B cell (primary cell): ENCODE measurements around the gene CD68. TPM values are rescaled to one million over a fixed set of nuclear protein-coding genes. Genes with fewer than 3 reads are reported as not detected.
A peak's percentile ranks its signal among the peaks of the same experiment; 100 is the strongest.

ENCODE experiments used
- ATAC-seq: fragments of 200-7000 bp; cut with Tn5 transposase; one replicate; pipeline ENCODE4 v1.10.0; 2021; ENCODE audit warnings: low read depth, mild to moderate bottlenecking, moderate number of reproducible peaks, moderate library complexity
- CTCF ChIA-PET: fragments of 350-600 bp; sonication (Branson Sonifier 250); formaldehyde crosslinking; loops from one replicate; lab custom pipeline; 2021; ENCODE audit warnings: antibody characterized with exemption, inconsistent platforms; lab: Charles Lee
- POLR2A ChIA-PET: fragments of 350-600 bp; sonication (Branson Sonifier 250); formaldehyde crosslinking; loops from one replicate; lab custom pipeline; 2021; ENCODE audit warnings: antibody characterized with exemption; lab: Charles Lee
- DNase-seq: peaks from one replicate; pipeline ENCODE4 v3.0.0; 2013
- H2AFZ ChIP-seq: 2 replicates; pipeline ENCODE4 v1.6.1; 2012; ENCODE audit warnings: mild to moderate bottlenecking, low read depth, low read length; ENCODE audit not compliant: insufficient read depth, poor library complexity, severe bottlenecking
- H3K27ac ChIP-seq, 2 donors: 1 replicate in 1 of 2; 2 replicates in 1 of 2; pipeline ENCODE4 v1.5.1; 2012 to 2013; ENCODE audit warnings: low read length in 2 of 2, mild to moderate bottlenecking in 2 of 2, moderate library complexity in 1 of 2
- H3K27me3 ChIP-seq, 4 experiments: fragments of 200-600 bp in 1 of 4; sonication (generic) in 1 of 4; replicated peaks in 1 of 4; 1 replicate in 2 of 4; 2 replicates in 2 of 4; pipeline versions ENCODE4 v1.6.1 to v1.7.0; 2013 to 2016; ENCODE audit warnings: low read length in 3 of 4, mild to moderate bottlenecking in 2 of 4, mixed read lengths in 1 of 4, moderate library complexity in 1 of 4; ENCODE audit not compliant: insufficient read depth in 4 of 4, control insufficient read depth in 3 of 4; ENCODE audit errors: control extremely low read depth in 1 of 4
- H3K36me3 ChIP-seq, 2 experiments: replicated peaks in 1 of 2; 1 replicate in 1 of 2; 2 replicates in 1 of 2; pipeline versions ENCODE4 v1.6.1 to v1.7.1; 2013; ENCODE audit warnings: low read length in 1 of 2; ENCODE audit not compliant: insufficient read depth in 2 of 2, control insufficient read depth in 1 of 2; ENCODE audit errors: control extremely low read depth in 1 of 2, extremely low read depth in 1 of 2
- H3K4me1 ChIP-seq, 2 donors: fragments of 200-600 bp in 1 of 2; sonication (generic) in 1 of 2; 1 replicate in 1 of 2; 2 replicates in 1 of 2; pipeline versions ENCODE4 v1.5.1 to v1.6.1; 2013 to 2017; ENCODE audit warnings: low read length in 2 of 2; ENCODE audit not compliant: control insufficient read depth in 2 of 2, insufficient read depth in 2 of 2
- H3K4me2 ChIP-seq: replicated peaks from 2 replicates; pipeline ENCODE3; 2012; ENCODE audit warnings: mild to moderate bottlenecking, low read depth, low read length; ENCODE audit not compliant: poor library complexity, severe bottlenecking
- H3K4me3 ChIP-seq, 5 experiments: fragments of 200-600 bp in 1 of 5; sonication (generic) in 1 of 5; 1 replicate in 3 of 5; 2 replicates in 2 of 5; pipeline versions ENCODE4 v1.5.1 to v1.7.0; 2011 to 2016; ENCODE audit warnings: low read length in 4 of 5, mild to moderate bottlenecking in 4 of 5, low read depth in 2 of 5, control low read depth in 1 of 5, moderate library complexity in 1 of 5; ENCODE audit not compliant: insufficient read depth in 1 of 5; ENCODE audit errors: control extremely low read depth in 1 of 5, extremely low read depth in 1 of 5
- H3K79me2 ChIP-seq: fragments of 200-600 bp; sonication (generic); one replicate; pipeline ENCODE4 v1.6.0; 2016; ENCODE audit warnings: low read length; ENCODE audit not compliant: control insufficient read depth, insufficient read depth
- H3K9ac ChIP-seq: fragments of 200-600 bp; sonication (generic); 2 replicates; pipeline ENCODE4 v1.6.1; 2017; ENCODE audit warnings: mild to moderate bottlenecking, low read length, moderate library complexity
- H3K9me3 ChIP-seq, 3 donors: one replicate each; pipeline versions ENCODE4 v1.6.1 to v1.7.1; 2013; ENCODE audit warnings: low read length in 2 of 3; ENCODE audit not compliant: control insufficient read depth in 2 of 3, insufficient read depth in 1 of 3; ENCODE audit errors: control extremely low read depth in 1 of 3
- H4K20me1 ChIP-seq: 2 replicates; pipeline ENCODE4 v1.6.0; 2012; ENCODE audit warnings: mild to moderate bottlenecking, low read length; ENCODE audit not compliant: insufficient read depth, control insufficient read depth, poor library complexity, severe bottlenecking
- H3K27ac Mint-ChIP-seq: one replicate; pipeline ENCODE4 v1.8.0; 2021; ENCODE audit warnings: mixed read lengths
- H3K27me3 Mint-ChIP-seq: one replicate; pipeline ENCODE4 v1.8.0; 2021; ENCODE audit warnings: mixed read lengths
- H3K4me1 Mint-ChIP-seq: one replicate; pipeline ENCODE4 v1.8.0; 2021; ENCODE audit warnings: mixed read lengths
- H3K4me3 Mint-ChIP-seq: one replicate; pipeline ENCODE4 v1.8.0; 2021; ENCODE audit warnings: mixed read lengths
- H3K9me3 Mint-ChIP-seq: one replicate; pipeline ENCODE4 v1.8.0; 2022; ENCODE audit warnings: mixed read lengths; ENCODE audit not compliant: insufficient read depth
- EZH2 ChIP-seq: IDR thresholded peaks from 2 replicates; pipeline ENCODE4 v1.6.1; 2012; ENCODE audit warnings: borderline replicate concordance, low read depth, mild to moderate bottlenecking, moderate library complexity, low read length; ENCODE audit not compliant: insufficient read depth, poor library complexity, severe bottlenecking
- WGBS: methylation state at CpG from one replicate; pipeline ENCODE4 v1.1.5; 2013; ENCODE audit warnings: missing lambda C conversion rate; ENCODE audit not compliant: insufficient coverage; 5-methylcytosine and 5-hydroxymethylcytosine counted together
- intact Hi-C: fragments of 100-400 bp; cut with micrococcal nuclease; formaldehyde crosslinking; loops from one replicate; pipeline ENCODE4 v1.10.0; 2022
- polyA plus RNA-seq: library from polyadenylated mRNA; depleted of rRNA; stranded (reverse); fragments of >200 nt; gene quantifications from 2 replicates; pipeline ENCODE4 v1.2.3, GENCODE V29; 2012
- total RNA-seq, 2 donors: library from RNA; stranded (reverse); fragments of 120-200 nt in 1 of 2; gene quantifications; 1 replicate in 1 of 2; 2 replicates in 1 of 2; pipeline versions ENCODE4 v1.2.3 to v1.2.4, GENCODE V29; 2013 to 2022
- TF ChIP-seq, protein P1 (sequence below): fragments of 200-600 bp; IDR thresholded peaks from one replicate; pipeline ENCODE4 v1.8.0; 2022; ENCODE audit warnings: antibody characterized with exemption, mild to moderate bottlenecking

Gene CD68
- total and polyA plus RNA-seq, 2 donors (not counting 1 experiment from before 2014, with no cell fraction given), result 3.9 to 12.9 TPM

DNA sequence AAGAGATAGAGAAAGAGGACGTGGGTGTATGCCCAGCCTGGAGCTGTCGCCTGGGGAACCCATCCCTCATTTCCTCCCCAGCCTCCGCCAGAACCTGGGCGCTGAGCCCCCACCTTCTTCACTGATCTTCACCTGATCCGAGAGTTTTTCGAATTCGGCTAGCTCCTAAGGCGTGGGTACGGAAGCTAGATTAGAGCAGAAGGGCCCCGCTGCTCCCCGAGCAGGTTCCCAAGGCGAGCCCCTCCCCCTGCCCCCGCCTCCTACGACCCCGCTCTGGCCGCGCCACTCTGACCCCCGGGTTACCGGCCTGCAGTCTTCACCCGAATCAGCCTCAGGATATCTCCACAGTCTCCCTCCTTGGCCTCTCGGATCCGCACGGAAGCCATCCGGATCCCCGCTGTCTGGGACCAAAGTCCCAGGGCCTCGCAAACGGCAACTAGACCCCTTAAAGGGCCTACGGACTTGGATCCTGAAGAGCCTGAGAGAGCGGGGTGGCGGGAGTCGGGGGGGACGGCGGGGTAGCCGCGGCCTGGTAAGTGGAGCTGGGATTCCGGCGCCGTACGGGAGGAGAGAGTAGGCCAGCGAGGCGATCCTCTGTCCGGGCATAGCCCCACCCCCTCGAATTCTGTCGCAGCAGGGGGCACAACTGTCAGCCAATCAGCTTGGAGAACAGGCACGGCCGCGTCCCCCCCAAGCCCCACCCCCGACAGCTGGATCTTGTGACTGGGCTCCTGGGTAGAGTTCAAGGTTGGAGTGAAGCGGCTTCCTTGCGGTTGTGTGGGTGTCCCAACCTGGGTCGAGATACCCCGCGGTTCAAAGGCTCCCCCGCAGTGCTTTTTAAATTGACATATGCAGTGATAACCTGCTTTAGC is 48.0 kb downstream of the CD68 start, which contains the start of gene SAT2:
TSS of gene SAT2 (minus strand) at position 572 of the 872 bp plus-strand sequence. CDS start at position 386, 186 bp downstream.
- peak within 1 kb of the TSS; percentile 79 to 88 for H3K27ac ChIP-seq
- H3K4me1 ChIP-seq, result peaks cover 6 to 14% of the 10 kb centered on the region in 2 donors
- peak; percentile 99 for ATAC-seq

More for the DNA sequence above, 48.0 kb downstream of the CD68 start, which contains the start of gene SAT2:
- Histone ChIP-seq H3K4me2 (peak within 1 kb of the TSS; percentile 85), H3K79me2 (peaks cover 11% of the 10 kb centered on the region), H3K4me3 (peak within 1 kb of the TSS; percentile 55 to 97 (median 89)), H3K27me3 (no peaks in the 10 kb centered on the region), H3K9me3 (no peaks in the 10 kb centered on the region), H2AFZ (peak within 1 kb of the TSS; percentile 89), H4K20me1 (no peaks in the 10 kb centered on the region), H3K9ac (peak within 1 kb of the TSS; percentile 96), H3K36me3 (no peaks in the 10 kb centered on the region)
- ChIA-PET POLR2A (interaction anchor here (0.6 to 2.0 kb wide), 12 partner anchors 13 to 541 kb away, joined by 3 to 18 read pairs (median 4); partner anchors contain the start of genes ATP1B2, CTDNEP1, ELP5 and FXR2), CTCF (interaction anchor here (0.6 to 2.4 kb wide), 8 partner anchors 10 to 672 kb away, joined by 3 to 29 read pairs (median 4); partner anchors contain the start of genes FXR2, TP53 and WRAP53)
- peaks cover 17% of the 10 kb centered on the region for H3K4me1 Mint-ChIP-seq
- H3K27ac Mint-ChIP-seq, result peak within 1 kb of the TSS; percentile 92
- H3K9me3 Mint-ChIP-seq, result no peaks in the 10 kb centered on the region
- no peak for TF ChIP-seq EZH2
- TF ChIP-seq, protein P1, sequence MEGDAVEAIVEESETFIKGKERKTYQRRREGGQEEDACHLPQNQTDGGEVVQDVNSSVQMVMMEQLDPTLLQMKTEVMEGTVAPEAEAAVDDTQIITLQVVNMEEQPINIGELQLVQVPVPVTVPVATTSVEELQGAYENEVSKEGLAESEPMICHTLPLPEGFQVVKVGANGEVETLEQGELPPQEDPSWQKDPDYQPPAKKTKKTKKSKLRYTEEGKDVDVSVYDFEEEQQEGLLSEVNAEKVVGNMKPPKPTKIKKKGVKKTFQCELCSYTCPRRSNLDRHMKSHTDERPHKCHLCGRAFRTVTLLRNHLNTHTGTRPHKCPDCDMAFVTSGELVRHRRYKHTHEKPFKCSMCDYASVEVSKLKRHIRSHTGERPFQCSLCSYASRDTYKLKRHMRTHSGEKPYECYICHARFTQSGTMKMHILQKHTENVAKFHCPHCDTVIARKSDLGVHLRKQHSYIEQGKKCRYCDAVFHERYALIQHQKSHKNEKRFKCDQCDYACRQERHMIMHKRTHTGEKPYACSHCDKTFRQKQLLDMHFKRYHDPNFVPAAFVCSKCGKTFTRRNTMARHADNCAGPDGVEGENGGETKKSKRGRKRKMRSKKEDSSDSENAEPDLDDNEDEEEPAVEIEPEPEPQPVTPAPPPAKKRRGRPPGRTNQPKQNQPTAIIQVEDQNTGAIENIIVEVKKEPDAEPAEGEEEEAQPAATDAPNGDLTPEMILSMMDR, result no peak
- WGBS, result under 1% methylated on average over 47 of the region's 54 CpGs
- intact Hi-C loops, result loop anchor here (1.0 kb wide), 3 partner anchors 12 to 59 kb away; partner anchors contain the start of gene ATP1B2
- H3K4me3 Mint-ChIP-seq, result peak within 1 kb of the TSS; percentile 93
- no peaks in the 10 kb centered on the region for H3K27me3 Mint-ChIP-seq
- DNase-seq, result peak; percentile 92
